Natural killer cell (primary cell): ENCODE data around the gene PSMD12. TPM values are rescaled to one million over a fixed set of nuclear protein-coding genes. Genes with fewer than 3 reads are reported as not detected.
"Not testable (repeated sequence)": the region's sequence is repeated elsewhere in the genome, so short reads cannot be mapped to it uniquely, and the experiment has no call there.

Experiments used
- ATAC-seq, 3 donors: fragments of 150-1000 bp in 2 of 3; fragments of 200-7000 bp in 1 of 3; cut with Tn5 transposase; 1 replicate in 1 of 3; 2 replicates in 2 of 3; pipeline ENCODE4 v1.10.0; 2021; ENCODE audit warnings: mild to moderate bottlenecking in 2 of 3, moderate library complexity in 2 of 3
- DNase-seq, 2 donors: peaks; one replicate each; pipeline versions ENCODE4 v3.0.0 to v3.0.0-alpha.2; 2013 to 2021; ENCODE audit warnings: mixed read lengths in 1 of 2
- H3K27ac ChIP-seq: one replicate; pipeline ENCODE4 v1.5.1; 2013; ENCODE audit warnings: mild to moderate bottlenecking, low read length
- H3K27me3 ChIP-seq: one replicate; pipeline ENCODE4 v1.6.1; 2013; ENCODE audit warnings: low read length; ENCODE audit not compliant: control insufficient read depth, insufficient read depth
- H3K36me3 ChIP-seq: one replicate; pipeline ENCODE4 v1.6.1; 2013; ENCODE audit warnings: low read length; ENCODE audit not compliant: control insufficient read depth, insufficient read depth
- H3K4me1 ChIP-seq: one replicate; pipeline ENCODE4 v1.6.1; 2013; ENCODE audit warnings: low read length; ENCODE audit not compliant: control insufficient read depth, insufficient read depth
- H3K4me3 ChIP-seq: one replicate; pipeline ENCODE4 v1.5.1; 2013; ENCODE audit warnings: low read length
- H3K9me3 ChIP-seq: one replicate; pipeline ENCODE4 v1.6.1; 2013; ENCODE audit warnings: low read length; ENCODE audit not compliant: control insufficient read depth, insufficient read depth
- H3K27ac Mint-ChIP-seq, 2 donors: one replicate each; pipeline ENCODE4 v1.8.0; 2022; ENCODE audit warnings: mild to moderate bottlenecking in 2 of 2, mixed read lengths in 2 of 2, moderate library complexity in 1 of 2
- H3K27me3 Mint-ChIP-seq, 2 donors: one replicate each; pipeline ENCODE4 v1.8.0; 2022; ENCODE audit warnings: low read depth in 2 of 2, mixed read lengths in 2 of 2
- H3K36me3 Mint-ChIP-seq: one replicate; pipeline ENCODE4 v1.8.0; 2022; ENCODE audit warnings: mixed read lengths
- H3K4me1 Mint-ChIP-seq, 2 donors: one replicate each; pipeline ENCODE4 v1.8.0; 2022; ENCODE audit warnings: mixed read lengths in 2 of 2
- H3K4me3 Mint-ChIP-seq: one replicate; pipeline ENCODE4 v1.8.0; 2022; ENCODE audit warnings: mild to moderate bottlenecking, moderate library complexity, mixed read lengths
- H3K9me3 Mint-ChIP-seq, 2 donors: one replicate each; pipeline ENCODE4 v1.8.0; 2022; ENCODE audit warnings: mixed read lengths in 2 of 2
- WGBS: methylation state at CpG from one replicate; pipeline ENCODE4 v1.1.7; 2013; ENCODE audit warnings: missing lambda C conversion rate; ENCODE audit not compliant: insufficient coverage; 5-methylcytosine and 5-hydroxymethylcytosine counted together
- intact Hi-C: fragments of 100-400 bp; cut with micrococcal nuclease; formaldehyde crosslinking; loops from one replicate; pipeline ENCODE4 v1.14.2; 2022
- total RNA-seq, 4 donors: library from RNA; stranded (reverse); fragments of 120-200 nt in 1 of 4; gene quantifications; one replicate each; pipeline versions ENCODE4 v1.2.3 to v1.2.4, GENCODE V29; 2013 to 2022
- TF ChIP-seq, protein P1 (sequence below): fragments of 200-600 bp; IDR thresholded peaks from one replicate; pipeline ENCODE4 v1.8.0; 2022; ENCODE audit warnings: antibody characterized with exemption

The PSMD12 gene
- total RNA-seq, 3 donors from 2014 or later (not counting 1 experiment from before 2014, with no cell fraction given) = 57.4 to 58.2 (median 58.0) TPM

DNA sequence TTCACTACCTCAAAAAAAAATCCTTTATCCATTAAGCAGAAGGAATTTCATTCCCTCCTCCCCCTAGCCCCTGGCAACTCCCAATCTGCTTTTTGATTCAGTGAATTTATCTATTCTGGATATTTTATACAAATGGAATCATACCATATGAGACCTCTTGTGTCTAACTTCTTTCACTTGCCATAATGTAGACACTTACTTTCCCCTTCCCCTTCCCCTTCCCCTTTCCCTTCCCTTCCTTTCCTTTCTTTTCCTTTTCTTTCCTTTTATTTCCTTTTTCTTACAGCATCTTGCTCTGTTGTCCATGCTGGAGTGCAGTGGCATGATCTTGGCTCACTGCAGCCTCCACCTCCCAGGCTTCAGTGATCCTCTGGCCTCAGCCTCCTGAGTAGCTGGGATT lies 50.5 kb downstream of the PSMD12 start:
- DNase-seq (no peak), ATAC-seq (no peak)
- H3K4me3 ChIP-seq = no peak overlapping the region
- H3K27ac ChIP-seq = no peak overlapping the region
- no peaks in the 10 kb centered on the region for H3K27me3 ChIP-seq
- no peaks in the 10 kb centered on the region for H3K9me3 Mint-ChIP-seq
- no peak overlapping the region for H3K4me3 Mint-ChIP-seq
- H3K4me1 ChIP-seq = no peaks in the 10 kb centered on the region
- H3K36me3 ChIP-seq = no peaks in the 10 kb centered on the region
- no peaks in the 10 kb centered on the region for H3K4me1 Mint-ChIP-seq
- TF ChIP-seq, protein P1, sequence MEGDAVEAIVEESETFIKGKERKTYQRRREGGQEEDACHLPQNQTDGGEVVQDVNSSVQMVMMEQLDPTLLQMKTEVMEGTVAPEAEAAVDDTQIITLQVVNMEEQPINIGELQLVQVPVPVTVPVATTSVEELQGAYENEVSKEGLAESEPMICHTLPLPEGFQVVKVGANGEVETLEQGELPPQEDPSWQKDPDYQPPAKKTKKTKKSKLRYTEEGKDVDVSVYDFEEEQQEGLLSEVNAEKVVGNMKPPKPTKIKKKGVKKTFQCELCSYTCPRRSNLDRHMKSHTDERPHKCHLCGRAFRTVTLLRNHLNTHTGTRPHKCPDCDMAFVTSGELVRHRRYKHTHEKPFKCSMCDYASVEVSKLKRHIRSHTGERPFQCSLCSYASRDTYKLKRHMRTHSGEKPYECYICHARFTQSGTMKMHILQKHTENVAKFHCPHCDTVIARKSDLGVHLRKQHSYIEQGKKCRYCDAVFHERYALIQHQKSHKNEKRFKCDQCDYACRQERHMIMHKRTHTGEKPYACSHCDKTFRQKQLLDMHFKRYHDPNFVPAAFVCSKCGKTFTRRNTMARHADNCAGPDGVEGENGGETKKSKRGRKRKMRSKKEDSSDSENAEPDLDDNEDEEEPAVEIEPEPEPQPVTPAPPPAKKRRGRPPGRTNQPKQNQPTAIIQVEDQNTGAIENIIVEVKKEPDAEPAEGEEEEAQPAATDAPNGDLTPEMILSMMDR = no peak
- no peaks in the 10 kb centered on the region for H3K9me3 ChIP-seq
- H3K27me3 Mint-ChIP-seq = no peaks in the 10 kb centered on the region
- no peaks in the 10 kb centered on the region for H3K36me3 Mint-ChIP-seq
- no peak overlapping the region for H3K27ac Mint-ChIP-seq
- intact Hi-C loops = no loop called here

DNA sequence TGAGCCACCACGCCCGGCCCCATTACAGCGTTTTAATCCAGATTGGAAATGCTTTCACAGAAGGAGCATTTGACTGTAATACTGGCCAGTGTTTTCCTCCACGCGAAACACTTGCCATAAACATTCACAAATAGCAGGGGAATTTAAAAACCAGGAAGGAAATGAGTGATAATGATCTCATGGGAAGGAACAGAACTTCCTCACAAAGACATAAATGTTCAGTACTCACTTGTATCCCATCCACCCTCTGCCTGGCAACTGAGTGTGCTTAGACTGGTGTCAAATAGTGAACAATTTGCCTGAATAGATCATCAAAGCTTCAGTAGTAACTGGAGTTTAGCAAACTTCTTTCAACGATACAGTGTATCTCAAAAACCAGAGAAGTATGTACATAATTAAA lies 54.1 kb downstream of the PSMD12 start:
- WGBS = 66% methylated on average over 5 of the region's 6 CpGs
- no peaks in the 10 kb centered on the region for H3K27me3 ChIP-seq

DNA sequence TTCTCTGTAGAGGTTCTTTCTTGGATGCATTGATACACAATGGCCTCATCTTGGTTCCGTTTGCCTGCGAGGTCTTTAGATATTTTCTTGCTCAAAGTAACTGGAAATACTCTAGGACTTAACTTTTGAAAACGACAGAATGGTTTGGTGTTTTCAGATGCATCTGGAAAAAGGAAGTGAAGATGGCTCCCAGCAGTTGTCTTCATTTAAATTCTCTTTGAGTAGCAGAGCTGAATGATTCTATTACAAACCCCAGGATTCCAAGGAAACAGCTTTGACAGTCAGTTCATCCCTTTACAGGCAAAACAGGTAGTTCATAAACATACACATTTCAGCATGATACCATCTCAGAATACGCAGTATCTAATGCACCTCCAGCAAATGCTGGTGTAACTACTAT lies 54.8 kb downstream of the PSMD12 start:
- intact Hi-C loops = no loop called here
- no peaks in the 10 kb centered on the region for H3K27me3 ChIP-seq

More for the DNA sequence above, 54.1 kb downstream of the PSMD12 start:
- DNase-seq (no peak), ATAC-seq (no peak)
- no peaks in the 10 kb centered on the region for H3K27me3 Mint-ChIP-seq
- no peaks in the 10 kb centered on the region for H3K36me3 Mint-ChIP-seq
- H3K9me3 Mint-ChIP-seq = no peaks in the 10 kb centered on the region
- H3K4me1 Mint-ChIP-seq = no peaks in the 10 kb centered on the region
- intact Hi-C loops = no loop called here
- Histone ChIP-seq H3K4me3 (no peak overlapping the region), H3K9me3 (no peaks in the 10 kb centered on the region), H3K36me3 (no peaks in the 10 kb centered on the region), H3K27ac (no peak overlapping the region), H3K4me1 (no peaks in the 10 kb centered on the region)
- no peak overlapping the region for H3K27ac Mint-ChIP-seq
- no peak overlapping the region for H3K4me3 Mint-ChIP-seq
- TF ChIP-seq, protein P1 = no peak

DNA sequence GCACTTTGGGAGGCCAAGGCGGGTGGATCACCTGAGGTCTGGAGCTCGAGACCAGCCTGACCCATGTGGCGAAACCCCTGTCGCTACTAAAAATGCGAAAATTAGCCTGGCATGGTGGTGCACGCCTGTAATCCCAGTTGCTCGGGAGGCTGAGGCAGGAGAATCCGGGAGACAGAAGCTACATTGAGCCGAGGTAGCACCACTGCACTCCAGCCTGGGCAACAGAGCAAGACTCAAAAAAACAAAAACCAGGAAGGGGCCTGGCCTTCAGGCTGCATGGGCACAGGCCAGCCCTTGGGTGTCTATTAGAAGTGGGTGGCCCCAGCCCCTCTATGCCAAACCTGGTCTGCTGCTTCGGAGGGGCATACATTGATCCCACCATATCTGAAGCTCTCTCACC lies 56.0 kb downstream of the PSMD12 start:
- WGBS = 88% methylated on average over 10 of the region's 10 CpGs
- TF ChIP-seq, protein P1 = no peak
- Histone ChIP-seq H3K4me3 (no peak overlapping the region), H3K4me1 (no peaks in the 10 kb centered on the region), H3K27me3 (no peaks in the 10 kb centered on the region), H3K36me3 (no peaks in the 10 kb centered on the region), H3K27ac (no peak overlapping the region), H3K9me3 (no peaks in the 10 kb centered on the region)
- no peaks in the 10 kb centered on the region for H3K4me1 Mint-ChIP-seq
- no peaks in the 10 kb centered on the region for H3K36me3 Mint-ChIP-seq
- no peak for DNase-seq
- ATAC-seq = no peak
- no peak overlapping the region for H3K27ac Mint-ChIP-seq
- H3K4me3 Mint-ChIP-seq = no peak overlapping the region
- no peaks in the 10 kb centered on the region for H3K9me3 Mint-ChIP-seq
- intact Hi-C loops = no loop called here
- no peaks in the 10 kb centered on the region for H3K27me3 Mint-ChIP-seq

More for the DNA sequence above, 54.8 kb downstream of the PSMD12 start:
- no peak for ATAC-seq
- Histone ChIP-seq H3K4me3 (no peak overlapping the region), H3K9me3 (no peaks in the 10 kb centered on the region), H3K36me3 (no peaks in the 10 kb centered on the region), H3K4me1 (no peaks in the 10 kb centered on the region), H3K27ac (no peak overlapping the region)
- Mint-ChIP-seq H3K4me1 (no peaks in the 10 kb centered on the region), H3K9me3 (no peaks in the 10 kb centered on the region), H3K27ac (no peak overlapping the region), H3K27me3 (no peaks in the 10 kb centered on the region), H3K36me3 (no peaks in the 10 kb centered on the region), H3K4me3 (no peak overlapping the region)
- no peak for DNase-seq
- WGBS = 75% methylated on average over 4 of the region's 4 CpGs
- TF ChIP-seq, protein P1 = no peak

DNA sequence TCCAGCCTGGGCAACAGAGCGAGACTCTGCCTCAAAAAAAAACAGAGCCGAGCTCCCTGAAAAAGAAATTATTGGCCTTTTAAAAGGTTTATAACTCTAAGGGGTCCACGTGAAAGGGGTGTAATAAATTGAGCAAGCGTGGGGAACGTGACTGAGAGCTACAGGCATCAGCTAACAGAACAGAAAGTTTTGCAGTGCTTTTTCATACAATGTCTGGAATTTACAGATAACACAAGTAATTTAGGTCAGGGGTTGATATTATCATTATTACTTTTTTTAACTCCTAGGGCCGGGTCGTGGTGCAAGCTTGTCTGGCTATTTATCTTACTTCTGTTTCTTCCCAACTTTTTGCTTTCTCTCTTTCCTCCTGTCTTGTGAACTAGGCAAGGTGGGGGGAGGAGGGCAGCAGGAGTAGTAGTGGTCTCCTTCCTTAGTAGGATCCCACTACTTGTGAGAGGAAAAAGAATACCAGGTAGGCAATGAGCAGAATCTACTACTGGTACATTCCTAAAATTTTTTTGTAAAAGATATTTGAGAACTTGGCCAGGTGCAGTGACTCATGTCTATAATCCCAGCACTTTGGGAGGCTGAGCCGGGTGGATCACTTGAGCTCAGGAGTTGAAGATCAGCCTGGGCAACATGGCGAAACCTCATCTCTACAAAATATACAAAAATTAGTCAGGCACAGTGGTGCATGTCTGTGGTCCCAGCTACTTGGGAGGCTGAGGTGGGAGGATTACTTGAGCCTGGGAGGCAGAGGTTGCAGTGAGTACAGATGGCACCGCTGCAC lies 60.7 kb downstream of the PSMD12 start:
- DNase-seq, H3K27ac Mint-ChIP-seq, H3K9me3 ChIP-seq, H3K4me3 ChIP-seq, H3K36me3 Mint-ChIP-seq, H3K9me3 Mint-ChIP-seq, H3K4me1 ChIP-seq, intact Hi-C loops, H3K27me3 Mint-ChIP-seq, H3K4me3 Mint-ChIP-seq, H3K36me3 ChIP-seq, H3K4me1 Mint-ChIP-seq, ATAC-seq, H3K27ac ChIP-seq, H3K27me3 ChIP-seq: not testable (repeated sequence)
- WGBS = 94% methylated on average over 7 of the region's 10 CpGs
